ENCODE measurements around the gene MACROD2.

The MACROD2 gene

GRCh38 chr20:16062661-16063581 is 2067.6 kb downstream of the MACROD2 start:
- no peak for DNase-seq (ENCODE audit: low spot score)

- no peak for DNase-seq (ENCODE audit: low spot score)
Measured at GRCh38 chr20:16063881-16064280, 2068.6 kb downstream of the MACROD2 start.

DNA sequence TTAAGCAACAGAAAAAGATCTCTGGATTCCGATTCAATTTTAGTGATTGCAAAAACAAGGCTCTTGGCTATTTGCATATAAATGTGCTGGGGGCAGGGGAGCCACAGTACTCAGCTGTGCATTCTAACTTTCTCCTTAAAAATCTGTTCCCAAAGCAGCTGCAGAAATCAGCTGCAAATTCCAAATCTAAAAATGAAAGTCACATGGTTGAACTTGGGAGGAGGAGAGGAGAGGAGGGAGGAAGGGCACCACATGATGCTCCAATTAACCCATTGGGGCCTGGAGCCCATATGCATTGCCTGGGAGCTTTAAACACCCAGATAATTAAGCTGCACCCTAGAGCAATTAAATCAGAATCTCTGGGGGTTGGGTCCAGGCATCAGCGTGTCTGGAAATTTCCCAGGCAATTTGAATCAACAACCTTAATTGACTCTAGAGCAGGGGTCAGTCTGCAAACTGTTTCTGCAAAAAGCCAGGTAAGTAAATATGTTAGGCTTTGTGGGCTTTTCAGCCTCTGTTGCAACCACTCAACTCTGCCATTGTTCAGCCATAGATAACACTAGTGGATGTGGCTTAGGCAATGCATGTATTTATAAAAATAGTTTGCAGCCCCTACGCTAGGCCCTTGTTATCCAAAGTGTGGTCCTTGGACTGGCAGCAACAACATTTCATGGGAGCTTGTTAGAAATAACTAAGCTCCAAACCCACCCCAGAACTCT is 2069.8 kb downstream of the MACROD2 start:
- no peak for DNase-seq (ENCODE audit: low spot score)

DNA sequence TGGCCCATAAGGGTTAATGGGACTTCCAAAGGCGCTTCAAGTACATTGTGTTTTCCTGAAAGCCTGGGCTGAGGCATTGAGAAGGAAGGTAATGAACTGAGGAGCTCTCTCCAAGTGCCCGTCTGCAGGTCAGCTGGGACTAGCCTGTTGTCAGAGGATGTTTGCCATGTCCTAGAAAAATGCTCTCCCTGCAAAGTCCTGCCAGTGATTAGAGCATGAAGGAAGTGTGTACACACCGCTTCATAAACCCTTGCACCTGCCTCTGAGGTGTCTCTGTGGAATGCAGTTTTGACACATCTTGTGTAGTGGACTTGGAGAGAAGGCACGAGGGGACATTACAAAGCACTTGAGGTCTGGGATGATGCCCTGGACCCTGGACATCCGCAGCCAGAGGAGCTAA is 2071.3 kb downstream of the MACROD2 start:
- no peak for DNase-seq (ENCODE audit: low spot score)

DNA sequence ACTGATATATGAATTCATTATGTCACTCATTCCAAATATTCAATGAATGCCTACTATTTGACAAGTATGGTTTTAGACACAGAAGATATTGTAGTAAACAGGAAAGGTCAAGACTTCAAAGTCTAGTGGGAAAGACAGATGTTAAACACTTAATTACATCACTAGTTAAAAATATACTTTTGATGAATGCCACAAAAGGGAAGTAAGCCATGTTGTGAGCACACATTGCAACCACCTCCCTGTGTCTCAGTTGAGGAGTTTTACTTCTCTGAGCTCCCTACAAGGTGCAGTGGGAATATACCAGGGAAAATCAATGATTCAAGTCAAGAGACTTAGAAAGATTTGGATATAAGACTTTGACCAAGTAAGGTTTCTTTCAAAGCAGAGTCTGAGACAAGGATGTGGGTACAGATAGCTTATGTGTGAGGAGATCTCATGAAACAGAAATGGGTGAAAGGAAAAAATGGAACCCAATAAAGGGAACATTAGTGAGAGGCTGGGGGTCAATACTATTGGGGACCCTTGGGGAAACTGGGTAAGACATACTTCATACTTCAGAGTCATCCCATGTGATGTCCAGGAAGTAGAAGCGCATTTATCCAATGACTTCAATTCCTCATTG is 2074.2 kb downstream of the MACROD2 start:
- no peak for DNase-seq (ENCODE audit: low spot score)

DNA sequence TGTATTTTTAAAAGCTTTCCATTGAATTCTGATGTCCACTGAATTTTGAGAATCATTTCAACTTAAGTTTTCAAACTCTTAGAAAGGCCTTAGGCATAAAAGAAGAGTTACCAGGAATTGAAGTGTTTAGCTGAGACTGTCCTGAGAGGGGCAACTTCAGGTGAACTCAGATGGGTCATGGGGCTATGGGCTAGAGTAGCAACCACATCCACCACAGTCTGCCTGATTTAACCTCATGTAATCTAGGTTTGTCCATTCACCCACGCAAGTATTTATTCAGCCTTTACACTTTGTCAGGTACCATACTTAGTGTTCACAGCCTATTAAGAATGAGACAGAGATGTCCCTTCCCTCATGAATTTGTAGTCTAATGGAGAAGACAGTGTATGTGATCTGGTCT is 2076.9 kb downstream of the MACROD2 start:
- no peak for DNase-seq (ENCODE audit: low spot score)

GRCh38 chr20:16078172-16078898 is 2083.0 kb downstream of the MACROD2 start:
- no peak for DNase-seq (ENCODE audit: low spot score)

- DNase-seq (ENCODE audit: low spot score) = no peak
Measured at GRCh38 chr20:16081421-16081820, 2086.1 kb downstream of the MACROD2 start.

GRCh38 chr20:16082051-16082550 is 2086.8 kb downstream of the MACROD2 start:
- DNase-seq (ENCODE audit: low spot score) = no peak

DNA sequence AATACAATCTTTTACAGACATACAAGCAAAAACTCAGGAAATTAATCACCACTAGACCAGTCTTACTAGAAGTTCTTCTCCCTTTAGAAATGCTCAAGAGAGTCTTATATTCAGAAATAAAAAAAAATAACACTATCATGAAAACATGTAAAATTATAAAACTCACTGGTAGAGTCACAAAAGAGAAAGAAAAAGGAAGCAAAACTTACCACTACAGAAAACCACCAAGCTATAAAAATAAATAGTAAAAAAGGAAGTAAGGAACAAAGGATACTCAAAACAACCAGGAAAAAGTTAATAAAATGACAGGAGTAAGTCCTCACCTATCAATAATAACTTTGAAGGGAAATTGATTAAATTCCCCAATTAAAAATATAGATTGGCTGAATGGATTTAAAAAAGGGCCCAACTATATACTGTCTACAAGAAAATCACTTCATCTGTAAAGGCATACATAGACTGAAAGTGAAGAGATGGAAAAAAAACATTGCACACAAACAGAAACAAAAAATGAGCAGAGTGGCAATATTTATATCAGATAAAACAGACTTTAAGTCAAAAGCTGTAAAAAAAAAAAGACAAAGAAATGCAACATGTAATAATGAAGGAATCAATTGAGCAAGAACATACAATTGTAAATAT is 2088.4 kb downstream of the MACROD2 start:
- DNase-seq (ENCODE audit: low spot score) = no peak

DNA sequence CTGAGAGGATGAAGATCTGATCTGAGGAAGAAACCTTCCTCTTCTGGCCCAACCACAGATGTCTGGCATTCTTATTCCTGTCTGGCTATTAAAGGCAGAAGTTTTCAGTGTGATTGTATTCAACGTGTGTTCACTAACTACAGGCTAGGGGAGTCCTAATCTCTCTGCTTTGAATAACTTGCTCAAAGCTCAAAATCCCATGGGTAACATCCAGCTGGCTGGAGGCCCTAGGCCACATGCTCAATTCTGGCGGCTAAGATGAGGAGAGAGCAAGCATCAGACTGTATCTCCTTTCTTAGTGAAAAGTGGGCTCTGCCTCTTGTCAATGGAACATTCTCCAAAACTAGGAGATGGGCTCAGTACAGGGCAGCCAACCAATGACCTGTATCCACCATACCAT is 2099.9 kb downstream of the MACROD2 start:
- DNase-seq (ENCODE audit: low spot score) = no peak

DNA sequence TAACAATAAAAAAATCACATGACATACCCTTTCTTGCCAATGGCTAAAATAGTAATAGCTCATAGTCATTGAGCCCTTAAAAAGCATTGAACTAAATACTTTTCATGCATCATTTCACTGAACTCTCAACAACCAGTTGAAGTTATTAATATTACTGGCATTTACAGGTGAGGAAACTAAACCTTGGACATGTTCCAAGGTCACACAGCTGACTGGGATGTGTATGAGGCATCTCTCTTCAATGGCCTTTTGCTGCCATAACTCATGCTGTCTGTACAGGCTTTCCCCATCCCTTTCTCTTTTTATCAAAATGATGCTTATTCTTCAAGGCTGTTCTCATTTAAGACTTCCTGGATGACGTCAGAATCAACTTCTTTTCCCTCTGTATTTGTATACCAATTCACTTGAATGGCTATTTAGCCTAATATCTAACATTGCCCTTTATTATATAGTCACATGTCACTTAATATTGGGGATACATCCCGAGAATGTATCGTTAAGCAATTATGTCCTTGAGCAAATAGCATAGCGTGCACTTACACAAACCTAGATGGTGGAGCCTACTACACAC is 2101.5 kb downstream of the MACROD2 start:
- no peak for DNase-seq (ENCODE audit: low spot score)

DNA sequence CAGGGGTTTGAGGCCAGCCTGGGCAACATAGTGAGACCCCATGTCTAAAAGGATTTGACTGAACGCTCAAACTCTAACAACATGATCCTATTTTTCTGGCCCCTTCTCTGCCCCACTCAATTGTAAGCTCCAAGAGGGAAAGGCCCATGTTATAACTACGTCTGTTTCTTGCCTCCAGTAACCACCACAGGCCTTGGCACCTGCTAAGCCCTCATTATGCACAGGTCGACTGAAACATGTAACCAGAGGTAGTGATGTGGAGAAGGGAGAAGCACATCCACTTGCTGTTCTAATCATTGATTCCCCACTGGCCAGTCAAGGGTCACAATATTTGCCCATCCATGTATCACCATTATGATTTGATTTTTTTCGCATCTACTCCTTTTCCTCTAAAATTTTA is 2102.5 kb downstream of the MACROD2 start:
- no peak for DNase-seq (ENCODE audit: low spot score)

GRCh38 chr20:16098890-16099639 is 2103.7 kb downstream of the MACROD2 start:
- no peak for DNase-seq (ENCODE audit: low spot score)

DNA sequence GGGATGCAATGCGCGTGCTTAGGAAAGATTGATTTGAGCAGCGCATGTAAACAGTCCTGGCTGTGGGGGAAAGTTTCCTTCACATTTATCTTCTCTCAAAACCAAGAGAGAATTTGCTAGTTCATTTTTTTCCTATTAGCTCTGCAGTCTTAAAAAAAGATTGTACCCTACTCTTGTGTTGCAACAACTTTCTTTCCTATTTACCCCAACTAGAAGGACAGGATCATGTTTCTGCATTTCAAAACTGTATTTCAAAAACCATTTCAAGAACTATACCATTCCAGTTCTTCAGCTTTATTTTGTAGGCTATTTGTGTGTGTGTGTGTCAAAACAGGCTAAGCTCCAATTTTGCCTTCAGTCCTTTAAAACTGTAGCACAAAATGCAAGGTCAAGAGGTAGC is 2104.8 kb downstream of the MACROD2 start:
- no peak for DNase-seq (ENCODE audit: low spot score)

- DNase-seq (ENCODE audit: low spot score) = no peak
Measured at GRCh38 chr20:16100767-16101166, 2105.5 kb downstream of the MACROD2 start.
